Gastrocnemius medialis (tissue), 4 donors: Measurements from ENCODE around the gene GPHN. TPM values are rescaled to one million over a fixed set of nuclear protein-coding genes. Genes with fewer than 3 reads are reported as not detected.

Source experiments
- ATAC-seq, 2 donors: fragments of 150-250 bp; one replicate each; pipeline ENCODE4 v1.9.1; 2016
- DNase-seq, 2 donors: peaks; one replicate each; pipeline ENCODE4 v3.0.0-alpha.2; 2019
- H3K27ac ChIP-seq, 4 donors: fragments of 200-600 bp; sonication (generic); 1 replicate in 1 of 4; 2 replicates in 3 of 4; pipeline ENCODE4 v1.5.1; 2016 to 2018; ENCODE audit warnings: mild to moderate bottlenecking in 2 of 4, moderate library complexity in 1 of 4
- H3K27me3 ChIP-seq, 3 donors: fragments of 200-600 bp; sonication (generic) in 2 of 3; 1 replicate in 1 of 3; 2 replicates in 2 of 3; pipeline versions ENCODE4 v1.5.1 to v1.6.0; 2016 to 2019; ENCODE audit warnings: mild to moderate bottlenecking in 1 of 3, moderate library complexity in 1 of 3
- H3K36me3 ChIP-seq, 2 donors: fragments of 200-600 bp; sonication (generic) in 1 of 2; one replicate each; pipeline ENCODE4 v1.5.1; 2017 to 2018
- H3K4me1 ChIP-seq, 2 donors: fragments of 200-600 bp; sonication (generic) in 1 of 2; one replicate each; pipeline ENCODE4 v1.5.1; 2016 to 2017; ENCODE audit warnings: mild to moderate bottlenecking in 2 of 2
- H3K4me3 ChIP-seq, 4 donors: fragments of 200-600 bp; sonication (generic) in 3 of 4; 1 replicate in 1 of 4; 2 replicates in 3 of 4; pipeline ENCODE4 v1.5.1; 2016 to 2019; ENCODE audit warnings: mild to moderate bottlenecking in 2 of 4
- H3K9me3 ChIP-seq, 3 donors: fragments of 200-600 bp; sonication (generic) in 2 of 3; 1 replicate in 1 of 3; 2 replicates in 2 of 3; pipeline ENCODE4 v1.5.1; 2016 to 2019
- POLR2A ChIP-seq, 2 donors: fragments of 450-650 bp; IDR thresholded peaks; one replicate each; pipeline ENCODE4 v1.6.1; 2017; ENCODE audit warnings: antibody characterized with exemption in 2 of 2, mild to moderate bottlenecking in 2 of 2, moderate library complexity in 2 of 2
- in situ Hi-C, 4 donors: fragments of 200-750 bp; cut with MboI; loops; one replicate each; pipeline versions ENCODE4 v1.15.0 to v1.8.0; 2017; ENCODE audit warnings: low sequenced_read_pairs in 4 of 4
- intact Hi-C: fragments of 100-400 bp; cut with DNase I; formaldehyde crosslinking; loops from one replicate; pipeline ENCODE4 v1.15.1; 2023; ENCODE audit warnings: low total_unique reads
- total RNA-seq, 4 donors: library from RNA; depleted of rRNA; stranded (reverse); fragments of >200 nt; gene quantifications; one replicate each; pipeline versions ENCODE4 v1.1.0 to v1.2.3, GENCODE V29; 2016
- TF ChIP-seq, protein P1 (sequence below), 5 experiments: fragments of 450-650 bp in 3 of 5; fragments of 200-600 bp in 2 of 5; sonication (generic) in 2 of 5; IDR thresholded peaks in 4 of 5; conservative IDR thresholded peaks in 1 of 5; 1 replicate in 4 of 5; 2 replicates in 1 of 5; pipeline ENCODE4 v1.5.1; 2016 to 2019; ENCODE audit warnings: antibody characterized with exemption in 5 of 5, mild to moderate bottlenecking in 3 of 5, moderate library complexity in 3 of 5

Gene GPHN
- total RNA-seq, 4 donors from 2014 or later: 10.3 to 33.3 (median 23.5) TPM

DNA sequence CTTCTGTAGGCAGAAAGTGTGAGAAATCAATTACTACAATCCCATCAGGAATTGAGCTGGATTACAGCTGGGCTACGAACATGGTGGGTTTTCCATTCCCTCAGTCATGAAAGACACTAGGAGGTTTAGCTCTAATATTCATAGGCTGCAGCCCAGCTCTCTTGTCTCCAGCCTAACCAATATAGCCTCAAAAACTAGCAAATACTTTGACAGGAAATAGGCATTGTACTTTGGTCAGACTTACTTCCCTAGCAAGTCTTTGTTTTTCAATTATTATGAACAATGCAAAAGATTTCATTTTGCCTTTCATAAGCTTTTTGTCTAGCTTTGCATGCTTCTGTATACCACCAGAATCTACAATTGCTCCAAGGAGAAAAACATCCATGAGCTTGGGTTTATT, 296.2 kb downstream of the GPHN start:
- ATAC-seq: no peak
- DNase-seq: no peak
- H3K36me3 ChIP-seq: no peaks in the 10 kb centered on the region
- intact Hi-C loops: no loop called here
- in situ Hi-C loops: no loop called here
- no peak overlapping the region for H3K27ac ChIP-seq
- TF ChIP-seq POLR2A (IDR thresholded peaks at IDR 0.05): no peak
- TF ChIP-seq, protein P1, sequence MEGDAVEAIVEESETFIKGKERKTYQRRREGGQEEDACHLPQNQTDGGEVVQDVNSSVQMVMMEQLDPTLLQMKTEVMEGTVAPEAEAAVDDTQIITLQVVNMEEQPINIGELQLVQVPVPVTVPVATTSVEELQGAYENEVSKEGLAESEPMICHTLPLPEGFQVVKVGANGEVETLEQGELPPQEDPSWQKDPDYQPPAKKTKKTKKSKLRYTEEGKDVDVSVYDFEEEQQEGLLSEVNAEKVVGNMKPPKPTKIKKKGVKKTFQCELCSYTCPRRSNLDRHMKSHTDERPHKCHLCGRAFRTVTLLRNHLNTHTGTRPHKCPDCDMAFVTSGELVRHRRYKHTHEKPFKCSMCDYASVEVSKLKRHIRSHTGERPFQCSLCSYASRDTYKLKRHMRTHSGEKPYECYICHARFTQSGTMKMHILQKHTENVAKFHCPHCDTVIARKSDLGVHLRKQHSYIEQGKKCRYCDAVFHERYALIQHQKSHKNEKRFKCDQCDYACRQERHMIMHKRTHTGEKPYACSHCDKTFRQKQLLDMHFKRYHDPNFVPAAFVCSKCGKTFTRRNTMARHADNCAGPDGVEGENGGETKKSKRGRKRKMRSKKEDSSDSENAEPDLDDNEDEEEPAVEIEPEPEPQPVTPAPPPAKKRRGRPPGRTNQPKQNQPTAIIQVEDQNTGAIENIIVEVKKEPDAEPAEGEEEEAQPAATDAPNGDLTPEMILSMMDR (IDR thresholded peaks at IDR 0.05 in 4 of 5, conservative IDR thresholded peaks at IDR 0.05 in 1 of 5): no peak
- H3K27me3 ChIP-seq: no peaks in the 10 kb centered on the region
- H3K4me1 ChIP-seq: no peaks in the 10 kb centered on the region
- H3K9me3 ChIP-seq: no peaks in the 10 kb centered on the region
- no peak overlapping the region for H3K4me3 ChIP-seq

DNA sequence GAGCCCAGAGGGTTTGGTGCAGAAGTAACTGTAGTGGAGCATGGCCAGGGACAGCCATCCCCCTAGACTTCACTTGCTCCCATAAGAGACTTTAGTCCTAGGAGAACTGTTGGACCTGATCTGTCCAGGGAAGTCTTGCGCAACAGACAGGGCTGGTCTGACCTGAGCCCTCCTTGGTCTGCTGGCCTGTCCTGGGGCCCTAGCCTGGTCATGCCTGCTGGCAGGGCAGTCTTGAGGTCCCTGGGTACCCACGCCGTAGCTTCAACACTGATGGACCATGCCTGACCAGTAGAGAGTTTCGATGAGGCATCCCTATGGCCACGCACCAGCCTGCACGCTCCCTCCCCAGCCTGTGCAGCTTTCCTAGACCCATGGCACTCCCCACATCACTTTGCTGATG, 305.7 kb downstream of the GPHN start:
- Histone ChIP-seq H3K27me3 (no peaks in the 10 kb centered on the region), H3K4me1 (peaks cover 0 to 11% of the 10 kb centered on the region in 2 donors), H3K27ac (no peak overlapping the region), H3K36me3 (peaks cover 0 to 30% of the 10 kb centered on the region in 2 donors), H3K4me3 (no peak overlapping the region), H3K9me3 (peaks cover 0 to 11% (median 0%) of the 10 kb centered on the region in 3 donors)
- DNase-seq (no peak), ATAC-seq (no peak)
- intact Hi-C loops: no loop called here
- TF ChIP-seq POLR2A (IDR thresholded peaks at IDR 0.05): no peak
- TF ChIP-seq, protein P1 (IDR thresholded peaks at IDR 0.05 in 4 of 5, conservative IDR thresholded peaks at IDR 0.05 in 1 of 5): no peak
- in situ Hi-C loops: no loop called here

DNA sequence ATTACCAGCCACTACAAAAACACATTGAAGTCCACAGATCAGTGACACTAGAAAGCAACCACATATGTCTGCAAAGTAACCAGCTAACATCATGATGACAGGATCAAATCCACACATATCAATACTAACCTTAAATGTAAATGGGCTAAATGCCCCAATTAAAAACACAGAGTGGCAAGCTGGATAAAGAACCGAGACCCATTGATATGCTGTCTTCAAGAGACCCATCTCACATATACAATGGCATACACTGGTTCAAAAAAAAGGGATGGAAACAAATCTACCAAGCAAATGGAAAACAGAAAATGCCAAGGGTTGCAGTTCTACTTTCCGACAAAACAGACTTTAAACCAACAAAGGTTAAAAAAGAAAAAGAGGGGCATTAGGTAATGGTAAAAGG, 307.7 kb downstream of the GPHN start:
- TF ChIP-seq, protein P1 (IDR thresholded peaks at IDR 0.05 in 4 of 5, conservative IDR thresholded peaks at IDR 0.05 in 1 of 5): no peak
- no peak for TF ChIP-seq POLR2A (IDR thresholded peaks at IDR 0.05)
- no peak for ATAC-seq
- peaks cover 0 to 11% (median 0%) of the 10 kb centered on the region in 3 donors for H3K9me3 ChIP-seq
- no peaks in the 10 kb centered on the region for H3K27me3 ChIP-seq
- intact Hi-C loops: no loop called here
- H3K4me3 ChIP-seq: no peak overlapping the region
- H3K36me3 ChIP-seq: peaks cover 0 to 30% of the 10 kb centered on the region in 2 donors
- in situ Hi-C loops: no loop called here
- H3K27ac ChIP-seq: no peak overlapping the region
- DNase-seq: no peak
- peaks cover 0 to 11% of the 10 kb centered on the region in 2 donors for H3K4me1 ChIP-seq

DNA sequence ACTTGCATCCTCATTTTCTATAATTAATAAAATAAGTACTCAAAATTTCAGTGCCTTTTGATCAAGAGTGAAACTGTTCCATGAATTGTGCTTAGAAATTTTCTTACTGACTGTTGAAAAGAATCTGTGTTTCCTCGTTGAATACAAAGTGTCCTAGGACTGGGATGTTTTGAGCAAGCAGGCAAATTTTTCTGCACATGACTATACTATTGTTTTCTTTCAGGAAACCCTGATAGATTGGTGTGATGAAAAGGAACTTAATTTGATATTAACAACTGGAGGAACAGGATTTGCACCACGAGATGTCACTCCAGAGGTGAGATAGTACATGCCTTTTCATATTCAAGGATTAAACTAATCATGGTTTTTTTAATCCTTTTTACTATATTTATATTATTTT, 316.3 kb downstream of the GPHN start:
- Histone ChIP-seq H3K27ac (no peak overlapping the region), H3K27me3 (no peaks in the 10 kb centered on the region), H3K4me1 (peaks cover 0 to 10% of the 10 kb centered on the region in 2 donors), H3K4me3 (no peak overlapping the region), H3K9me3 (no peaks in the 10 kb centered on the region), H3K36me3 (no peaks in the 10 kb centered on the region)
- TF ChIP-seq, protein P1 (IDR thresholded peaks at IDR 0.05 in 4 of 5, conservative IDR thresholded peaks at IDR 0.05 in 1 of 5): no peak
- TF ChIP-seq POLR2A (IDR thresholded peaks at IDR 0.05): no peak
- in situ Hi-C loops (no loop called here), intact Hi-C loops (no loop called here)
- DNase-seq (no peak), ATAC-seq (no peak)

DNA sequence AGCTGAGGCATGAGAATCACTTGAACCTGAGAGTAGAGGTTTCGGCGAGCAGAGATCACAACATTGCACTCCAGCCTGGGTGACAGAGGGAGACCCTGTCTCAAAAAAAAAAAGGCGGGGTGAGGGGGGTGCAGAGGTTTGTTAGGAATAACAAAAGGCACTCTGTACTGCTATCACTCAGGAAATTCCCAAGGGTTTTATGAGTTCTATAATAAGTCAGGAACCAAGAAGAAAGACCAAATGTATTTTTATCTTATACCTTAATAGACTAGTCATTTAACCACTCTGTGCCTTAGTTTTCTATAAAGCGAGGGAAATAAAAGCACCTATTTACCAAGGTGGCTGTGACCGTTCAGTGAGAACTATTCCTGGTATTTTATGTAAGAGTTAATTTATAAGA, 319.2 kb downstream of the GPHN start:
- peaks cover 0 to 10% of the 10 kb centered on the region in 2 donors for H3K4me1 ChIP-seq
- in situ Hi-C loops: no loop called here

More for the DNA sequence above, 319.2 kb downstream of the GPHN start:
- ATAC-seq (no peak), DNase-seq (no peak)
- no peaks in the 10 kb centered on the region for H3K36me3 ChIP-seq
- no peak overlapping the region for H3K4me3 ChIP-seq
- intact Hi-C loops: no loop called here
- no peaks in the 10 kb centered on the region for H3K9me3 ChIP-seq
- H3K27me3 ChIP-seq: no peaks in the 10 kb centered on the region
- no peak overlapping the region for H3K27ac ChIP-seq
- TF ChIP-seq, protein P1 (IDR thresholded peaks at IDR 0.05 in 4 of 5, conservative IDR thresholded peaks at IDR 0.05 in 1 of 5): no peak
- TF ChIP-seq POLR2A (IDR thresholded peaks at IDR 0.05): no peak
